ENCODE measurements around the gene CNIH3. TPM values are rescaled to one million over a fixed set of nuclear protein-coding genes. Genes with fewer than 3 reads are reported as not detected.

The CNIH3 gene
- total RNA-seq, 1 experiment from 2014 or later: 1.8 TPM

- no peak overlapping the region for H3K27ac ChIP-seq (ENCODE audit: low read depth, low read length)
- ATAC-seq: no peak
- no peak overlapping the region for H3K4me3 ChIP-seq (replicated peaks in 1 of 2; ENCODE audit: low read depth in 1 of 2, low read length in 2 of 2)
- no peaks in the 10 kb centered on the region for H4K20me1 ChIP-seq (ENCODE audit: insufficient read depth)
- H3K4me1 ChIP-seq (ENCODE audit: control insufficient read depth in 1 of 2, insufficient read depth in 2 of 2, low read length in 2 of 2): no peaks in the 10 kb centered on the region; a peak in 1 of 4 replicates
- BruUV-seq (replicated peaks): no TSS peak
- intact Hi-C loops (cut with micrococcal nuclease): no loop called here
- no peaks in the 10 kb centered on the region for H3K27me3 ChIP-seq (ENCODE audit: insufficient read depth, low read length)
- H2AFZ ChIP-seq (ENCODE audit: low read depth, low read length, poor library complexity, severe bottlenecking): no peak overlapping the region
- no peaks in the 10 kb centered on the region for H3K9me2 ChIP-seq (ENCODE audit: insufficient read depth)
- no peaks in the 10 kb centered on the region for H3K36me3 ChIP-seq (ENCODE audit: control insufficient read depth in 1 of 2, insufficient read depth in 2 of 2, low read length in 2 of 2)
- H3K79me2 ChIP-seq (ENCODE audit: insufficient read depth, low read length): no peaks in the 10 kb centered on the region
- ChIA-PET RAD21 (ENCODE audit: low non-redundant PET in 1 of 2, low total read pairs in 2 of 2, uncharacterized antibody in 2 of 2, unreplicated experiment in 2 of 2) (no interaction called here), CTCF (no interaction called here), POLR2A (no interaction called here)
- H3K9me3 ChIP-seq (ENCODE audit: control insufficient read depth in 1 of 2, insufficient read depth in 1 of 2, low read depth in 1 of 2, low read length in 2 of 2): no peaks in the 10 kb centered on the region
- TF ChIP-seq CBX3 (IDR thresholded peaks at IDR 0.05; ENCODE audit: low read depth) (no peak), JUND (IDR thresholded peaks at IDR 0.05) (no peak), FOSL1 (IDR thresholded peaks at IDR 0.05; ENCODE audit: low read depth) (no peak), ELF1 (IDR thresholded peaks at IDR 0.05; ENCODE audit: borderline replicate concordance, low read depth) (no peak), EZH2 (IDR thresholded peaks at IDR 0.05) (no peak), ZBTB33 (IDR thresholded peaks at IDR 0.05; ENCODE audit: extremely low read depth, insufficient replicate concordance, low read length) (no peak), REST (IDR thresholded peaks at IDR 0.05; ENCODE audit: low read depth) (no peak), SRF (IDR thresholded peaks at IDR 0.05; ENCODE audit: low read depth) (no peak)
- H3K4me2 ChIP-seq (ENCODE audit: low read length): no peak overlapping the region
- DNase-seq (ENCODE audit: low read depth, low spot score): no peak
- H3K9ac ChIP-seq (ENCODE audit: low read length): no peak overlapping the region
These were observed 78.9 kb downstream of the CNIH3 start for GRCh38 chr1:224694969-224695368.

Measured in HCT116 (cell line).